CMK (cell line): ENCODE data around the gene ERI3.

Experiments
- DNase-seq: peaks from one replicate; pipeline ENCODE4 v3.0.0-alpha.2; 2010; ENCODE audit warnings: low read depth

ERI3 gene

GRCh38 chr1:44354840-44355581 lies at the start of gene ERI3:
Gene ERI3 (minus strand): TSS chr1:44355257. CDS start chr1:44355026, 231 bp downstream.
- DNase-seq, result peak; percentile 97

GRCh38 chr1:44401256-44402228 lies 46.5 kb upstream of the ERI3 start:
- no peak for DNase-seq

- DNase-seq, result no peak
Measured at GRCh38 chr1:44390277-44390676, 35.2 kb upstream of the ERI3 start.

GRCh38 chr1:44389437-44389836 lies 34.4 kb upstream of the ERI3 start:
- DNase-seq, result no peak

GRCh38 chr1:44388551-44388950 lies 33.5 kb upstream of the ERI3 start:
- DNase-seq, result no peak

- DNase-seq, result no peak
Measured at GRCh38 chr1:44380666-44381177, 25.7 kb upstream of the ERI3 start.

GRCh38 chr1:44377925-44378784 lies 23.1 kb upstream of the ERI3 start:
- DNase-seq, result peak; percentile 22

GRCh38 chr1:44375547-44375946 lies 20.5 kb upstream of the ERI3 start:
- no peak for DNase-seq

- no peak for DNase-seq
Measured at GRCh38 chr1:44371206-44371605, 16.1 kb upstream of the ERI3 start.

- no peak for DNase-seq
Measured at GRCh38 chr1:44368471-44369151, 13.6 kb upstream of the ERI3 start.

GRCh38 chr1:44367944-44368343 lies 12.9 kb upstream of the ERI3 start:
- DNase-seq, result no peak

GRCh38 chr1:44366371-44366975 lies 11.4 kb upstream of the ERI3 start:
- no peak for DNase-seq

- no peak for DNase-seq
Measured at GRCh38 chr1:44361478-44361877, 6.4 kb upstream of the ERI3 start.

- no peak for DNase-seq
Measured at GRCh38 chr1:44359234-44359935, 4.3 kb upstream of the ERI3 start.

- DNase-seq, result no peak
Measured at GRCh38 chr1:44357710-44358109, 2.7 kb upstream of the ERI3 start.

GRCh38 chr1:44355582-44356305 lies 687 bp upstream of the ERI3 start:
- peak; percentile 11 for DNase-seq

- DNase-seq, result no peak
Measured at GRCh38 chr1:44354268-44354839, 703 bp downstream of the ERI3 start.

GRCh38 chr1:44353604-44354003 lies 1.5 kb downstream of the ERI3 start:
- DNase-seq, result no peak

- no peak for DNase-seq
Measured at GRCh38 chr1:44351289-44351688, 3.8 kb downstream of the ERI3 start.
